ENCODE results near the gene LOXHD1. TPM values are rescaled to one million over a fixed set of nuclear protein-coding genes. Genes with fewer than 3 reads are reported as not detected.

Gene LOXHD1
- total and polyA plus RNA-seq, 2 of the 13 experiments (the other 11 are each of a cell fraction or from before 2014, with no cell fraction given), result not detected

GRCh38 chr18:46621111-46621766, 35.8 kb downstream of the LOXHD1 start:
- DNase-seq (ENCODE audit: low spot score) (no peak), ATAC-seq (no peak), FAIRE-seq (no peak)
- Histone ChIP-seq H4K20me1 (ENCODE audit: insufficient read depth, low read length) (no peaks in the 10 kb centered on the region), H3K9me3 (ENCODE audit: low read length) (no peaks in the 10 kb centered on the region), H3K4me1 (ENCODE audit: insufficient read depth, low read length) (peaks cover 8% of the 10 kb centered on the region; the same call in 1 of the 2 replicates), H3K36me3 (replicated peaks in 1 of 2; ENCODE audit: control insufficient read depth in 1 of 2, insufficient read depth in 2 of 2, low read length in 2 of 2) (no peaks in the 10 kb centered on the region), H3K4me2 (ENCODE audit: low read depth, low read length) (no peak overlapping the region), H3K27ac (ENCODE audit: extremely low read length, insufficient read depth, low read length) (no peak overlapping the region), H3K27me3 (ENCODE audit: control insufficient read depth in 1 of 2, insufficient read depth in 2 of 2, low read length in 2 of 2) (no peaks in the 10 kb centered on the region), H3K79me2 (ENCODE audit: insufficient read depth, low read length) (no peaks in the 10 kb centered on the region), H3K4me3 (replicated peaks in 1 of 3; ENCODE audit: insufficient read depth in 1 of 3, low read depth in 2 of 3, low read length in 3 of 3) (no peak overlapping the region), H3K9ac (ENCODE audit: insufficient read depth, low read depth, low read length) (no peak overlapping the region), H2AFZ (ENCODE audit: low read length) (no peak overlapping the region)
- ChIA-PET CTCF (ENCODE audit: low intra/inter-chr PET ratio, low total read pairs) (no interaction called here), POLR2A (no interaction called here)
- in situ Hi-C loops (cut with HindIII; ENCODE audit: extremely low pct_ligation_motif_present, low pct_unique_long_range_greater_than_20kb), result no loop called here
- intact Hi-C loops (cut with micrococcal nuclease; ENCODE audit: unreplicated experiment), result no loop called here
- WGBS (ENCODE audit: low lambda C conversion rate), result 23% methylated on average over 6 of the region's 6 CpGs
- TF ChIP-seq ZNF761 (CRISPR knock-in tag; conservative IDR thresholded peaks at IDR 0.05) (no peak), FLYWCH1 (CRISPR knock-in tag; IDR thresholded peaks at IDR 0.05) (no peak), ELK4 (CRISPR knock-in tag; IDR thresholded peaks at IDR 0.05; ENCODE audit: borderline replicate concordance) (no peak), PRPF4 (IDR thresholded peaks at IDR 0.05; ENCODE audit: low read depth, low read length, poor library complexity, severe bottlenecking) (no peak), NCOA1 (CRISPR knock-in tag; IDR thresholded peaks at IDR 0.05) (no peak), U2AF2 (IDR thresholded peaks at IDR 0.05; ENCODE audit: low read depth, low read length) (no peak), DNMT3B (CRISPR knock-in tag; conservative IDR thresholded peaks at IDR 0.05) (no peak), PHF20 (CRISPR knock-in tag; IDR thresholded peaks at IDR 0.05) (no peak), SNRNP70 (IDR thresholded peaks at IDR 0.05; ENCODE audit: low read depth, low read length) (no peak), GPN1 (CRISPR knock-in tag; IDR thresholded peaks at IDR 0.05; ENCODE audit: borderline replicate concordance) (no peak), SOX6 (IDR thresholded peaks at IDR 0.05) (no peak), SOX6 (CRISPR knock-in tag; IDR thresholded peaks at IDR 0.05) (no peak), NFE2L1 (CRISPR knock-in tag; IDR thresholded peaks at IDR 0.05; ENCODE audit: borderline replicate concordance) (no peak), FOXO1 (CRISPR knock-in tag; IDR thresholded peaks at IDR 0.05) (no peak)
- TF ChIP-seq, protein P1, sequence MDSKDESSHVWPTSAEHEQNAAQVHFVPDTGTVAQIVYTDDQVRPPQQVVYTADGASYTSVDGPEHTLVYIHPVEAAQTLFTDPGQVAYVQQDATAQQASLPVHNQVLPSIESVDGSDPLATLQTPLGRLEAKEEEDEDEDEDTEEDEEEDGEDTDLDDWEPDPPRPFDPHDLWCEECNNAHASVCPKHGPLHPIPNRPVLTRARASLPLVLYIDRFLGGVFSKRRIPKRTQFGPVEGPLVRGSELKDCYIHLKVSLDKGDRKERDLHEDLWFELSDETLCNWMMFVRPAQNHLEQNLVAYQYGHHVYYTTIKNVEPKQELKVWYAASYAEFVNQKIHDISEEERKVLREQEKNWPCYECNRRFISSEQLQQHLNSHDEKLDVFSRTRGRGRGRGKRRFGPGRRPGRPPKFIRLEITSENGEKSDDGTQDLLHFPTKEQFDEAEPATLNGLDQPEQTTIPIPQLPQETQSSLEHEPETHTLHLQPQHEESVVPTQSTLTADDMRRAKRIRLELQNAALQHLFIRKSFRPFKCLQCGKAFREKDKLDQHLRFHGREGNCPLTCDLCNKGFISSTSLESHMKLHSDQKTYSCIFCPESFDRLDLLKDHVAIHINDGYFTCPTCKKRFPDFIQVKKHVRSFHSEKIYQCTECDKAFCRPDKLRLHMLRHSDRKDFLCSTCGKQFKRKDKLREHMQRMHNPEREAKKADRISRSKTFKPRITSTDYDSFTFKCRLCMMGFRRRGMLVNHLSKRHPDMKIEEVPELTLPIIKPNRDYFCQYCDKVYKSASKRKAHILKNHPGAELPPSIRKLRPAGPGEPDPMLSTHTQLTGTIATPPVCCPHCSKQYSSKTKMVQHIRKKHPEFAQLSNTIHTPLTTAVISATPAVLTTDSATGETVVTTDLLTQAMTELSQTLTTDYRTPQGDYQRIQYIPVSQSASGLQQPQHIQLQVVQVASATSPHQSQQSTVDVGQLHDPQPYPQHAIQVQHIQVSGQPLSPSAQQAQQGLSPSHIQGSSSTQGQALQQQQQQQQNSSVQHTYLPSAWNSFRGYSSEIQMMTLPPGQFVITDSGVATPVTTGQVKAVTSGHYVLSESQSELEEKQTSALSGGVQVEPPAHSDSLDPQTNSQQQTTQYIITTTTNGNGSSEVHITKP (CRISPR knock-in tag; IDR thresholded peaks at IDR 0.05; ENCODE audit: low read depth), result no peak
- no TSS peak for BruUV-seq (replicated peaks)
